ENCODE measurements around the gene ZFHX3. TPM values are rescaled to one million over a fixed set of nuclear protein-coding genes. Genes with fewer than 3 reads are reported as not detected.

Gene ZFHX3
- total RNA-seq, 1 donor from 2014 or later: 48.5 TPM

DNA sequence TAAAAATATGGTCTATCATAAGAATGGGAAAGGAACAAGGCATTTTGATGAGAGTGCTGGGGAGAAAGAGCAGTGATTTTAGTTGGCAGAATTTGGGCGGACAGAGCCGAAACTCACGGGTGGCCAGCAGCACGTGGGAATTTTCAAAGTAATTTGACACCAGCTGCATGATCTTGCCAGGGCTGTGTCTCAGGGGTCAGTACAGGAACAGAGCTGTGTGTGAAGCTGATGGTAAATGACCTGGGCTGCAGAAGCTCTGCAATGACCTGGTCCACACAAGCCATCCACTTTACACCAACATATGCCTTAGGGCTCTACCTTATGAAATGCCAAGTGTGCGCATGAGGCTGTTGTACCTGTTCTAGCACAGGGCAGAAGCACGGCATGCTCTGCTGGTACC, 112.0 kb downstream of the ZFHX3 start:
- no peak for DNase-seq (ENCODE audit: extremely low spot score, unreplicated experiment)

GRCh38 chr16:72934636-72935403, 113.1 kb downstream of the ZFHX3 start:
- H3K27me3 Mint-ChIP-seq: no peaks in the 10 kb centered on the region
- peaks cover 77% of the 10 kb centered on the region for H3K4me1 Mint-ChIP-seq (ENCODE audit: unreplicated experiment)
- no peak for DNase-seq (ENCODE audit: extremely low spot score, unreplicated experiment)
- no peak for TF ChIP-seq CTCF (conservative IDR thresholded peaks at IDR 0.05)
- H3K27ac Mint-ChIP-seq: peak overlapping the region; percentile 75
- peaks cover 20% of the 10 kb centered on the region for H3K36me3 Mint-ChIP-seq
- peak overlapping the region; percentile 27 for H3K4me3 Mint-ChIP-seq
- no peaks in the 10 kb centered on the region for H3K9me3 Mint-ChIP-seq

More for the DNA sequence above, 112.0 kb downstream of the ZFHX3 start:
- Mint-ChIP-seq H3K27me3 (no peaks in the 10 kb centered on the region), H3K9me3 (no peaks in the 10 kb centered on the region), H3K27ac (no peak overlapping the region), H3K4me1 (ENCODE audit: unreplicated experiment) (peaks cover 70% of the 10 kb centered on the region), H3K4me3 (no peak overlapping the region), H3K36me3 (peaks cover 20% of the 10 kb centered on the region)
- no peak for TF ChIP-seq CTCF (conservative IDR thresholded peaks at IDR 0.05)

DNA sequence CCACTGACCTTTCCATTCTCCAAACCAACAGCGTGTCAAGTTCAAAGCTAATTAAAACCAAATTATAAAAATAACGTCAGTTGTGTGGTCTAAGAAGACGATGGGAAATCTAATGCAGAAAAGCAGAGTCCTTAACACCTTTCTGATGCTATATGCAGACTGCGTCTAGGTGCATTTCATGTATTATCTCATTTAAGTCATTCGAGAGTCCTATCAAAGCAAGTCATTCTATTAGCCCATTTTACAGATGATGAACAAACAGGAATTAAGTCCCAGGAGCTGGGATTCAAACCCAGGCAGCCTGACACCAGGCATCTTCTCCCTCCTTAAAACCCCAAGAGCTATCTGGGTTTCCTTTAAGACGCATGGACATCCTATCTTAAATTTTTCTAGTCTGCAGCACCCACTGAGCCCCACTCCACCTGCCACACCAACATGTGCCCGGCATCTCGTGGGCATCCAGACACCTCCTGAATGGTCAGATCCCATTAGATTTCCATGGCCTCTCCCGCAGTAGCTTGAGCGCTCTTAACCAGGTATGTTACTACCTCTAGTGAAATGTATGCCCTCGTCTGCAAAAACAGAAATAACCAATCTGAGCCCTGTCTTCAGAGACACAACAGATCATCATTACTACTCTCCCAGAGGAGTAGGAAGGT, 115.1 kb downstream of the ZFHX3 start:
- H3K36me3 Mint-ChIP-seq: peaks cover 15% of the 10 kb centered on the region
- no peak for TF ChIP-seq CTCF (conservative IDR thresholded peaks at IDR 0.05)
- H3K4me1 Mint-ChIP-seq (ENCODE audit: unreplicated experiment): peaks cover 66% of the 10 kb centered on the region
- no peak overlapping the region for H3K4me3 Mint-ChIP-seq
- DNase-seq (ENCODE audit: extremely low spot score, unreplicated experiment): no peak
- H3K9me3 Mint-ChIP-seq: no peaks in the 10 kb centered on the region
- no peaks in the 10 kb centered on the region for H3K27me3 Mint-ChIP-seq
- peak overlapping the region; percentile 44 for H3K27ac Mint-ChIP-seq

- peak overlapping the region; percentile 24 for H3K27ac Mint-ChIP-seq
- no peaks in the 10 kb centered on the region for H3K27me3 Mint-ChIP-seq
- TF ChIP-seq CTCF (conservative IDR thresholded peaks at IDR 0.05): no peak
- DNase-seq (ENCODE audit: extremely low spot score, unreplicated experiment): no peak
- H3K9me3 Mint-ChIP-seq: no peaks in the 10 kb centered on the region
- no peak overlapping the region for H3K4me3 Mint-ChIP-seq
- H3K4me1 Mint-ChIP-seq (ENCODE audit: unreplicated experiment): peaks cover 63% of the 10 kb centered on the region
- H3K36me3 Mint-ChIP-seq: peaks cover 15% of the 10 kb centered on the region
Observed at GRCh38 chr16:72932050-72932449, 115.9 kb downstream of the ZFHX3 start.

DNA sequence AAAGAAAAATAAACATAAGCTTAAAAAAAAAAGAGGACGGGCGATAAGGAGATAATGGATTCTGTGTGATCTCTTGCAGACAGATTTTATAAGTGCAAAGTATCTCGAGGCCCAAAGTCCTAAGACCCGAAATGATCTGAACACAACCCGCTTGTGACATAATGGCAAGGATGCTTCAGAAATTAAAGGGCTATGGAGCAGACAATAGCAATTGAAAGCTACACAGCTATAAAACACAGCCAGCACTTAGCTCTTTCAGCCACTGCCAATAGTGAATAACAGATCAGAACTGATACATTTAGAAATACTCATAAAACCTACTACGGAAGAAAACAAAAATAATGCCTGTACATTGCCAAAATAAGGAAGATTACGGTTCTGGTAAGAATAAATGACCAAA, 117.5 kb downstream of the ZFHX3 start:
- no peaks in the 10 kb centered on the region for H3K9me3 Mint-ChIP-seq
- DNase-seq (ENCODE audit: extremely low spot score, unreplicated experiment): no peak
- no peak overlapping the region for H3K27ac Mint-ChIP-seq
- no peak overlapping the region for H3K4me3 Mint-ChIP-seq
- peaks cover 16% of the 10 kb centered on the region for H3K36me3 Mint-ChIP-seq
- no peak for TF ChIP-seq CTCF (conservative IDR thresholded peaks at IDR 0.05)
- H3K27me3 Mint-ChIP-seq: no peaks in the 10 kb centered on the region
- H3K4me1 Mint-ChIP-seq (ENCODE audit: unreplicated experiment): peaks cover 59% of the 10 kb centered on the region

Measured in type B pancreatic cell (in vitro differentiated cells).